Heart right ventricle (tissue), 16 donors: ENCODE results near the gene MTX1. TPM values are rescaled to one million over a fixed set of nuclear protein-coding genes. Genes with fewer than 3 reads are reported as not detected.
A peak's percentile ranks its signal among the peaks of the same experiment; 100 is the strongest.

Experiments used
- ATAC-seq, 8 donors: fragments of 200-7000 bp; cut with Tn5 transposase; one replicate each; pipeline ENCODE4 v1.9.1; 2020; ENCODE audit warnings: mild to moderate bottlenecking in 8 of 8, moderate library complexity in 8 of 8, moderate number of reproducible peaks in 1 of 8
- DNase-seq, 2 donors: peaks; one replicate each; pipeline ENCODE4 v3.0.0-alpha.2; 2020
- H3K27ac ChIP-seq, 10 donors: fragments of 200-600 bp; sonication (generic) in 2 of 10; one replicate each; pipeline versions ENCODE4 v1.5.0 to v1.8.0; 2020 to 2022; ENCODE audit warnings: mild to moderate bottlenecking in 3 of 10
- H3K27me3 ChIP-seq, 7 donors: fragments of 200-600 bp; one replicate each; pipeline ENCODE4 v1.8.0; 2021 to 2022; ENCODE audit warnings: mild to moderate bottlenecking in 2 of 7
- H3K36me3 ChIP-seq, 9 donors: fragments of 200-600 bp; sonication (generic) in 1 of 9; one replicate each; pipeline versions ENCODE4 v1.5.0 to v1.8.0; 2020 to 2022; ENCODE audit warnings: mild to moderate bottlenecking in 2 of 9
- H3K4me1 ChIP-seq, 9 donors: fragments of 200-600 bp; sonication (generic) in 1 of 9; one replicate each; pipeline versions ENCODE4 v1.5.0 to v1.8.0; 2020 to 2022; ENCODE audit warnings: mild to moderate bottlenecking in 4 of 9
- H3K4me3 ChIP-seq, 10 donors: fragments of 200-600 bp; sonication (generic) in 2 of 10; one replicate each; pipeline versions ENCODE4 v1.5.0 to v1.8.0; 2020 to 2022; ENCODE audit warnings: mild to moderate bottlenecking in 7 of 10, moderate library complexity in 2 of 10
- H3K9me3 ChIP-seq, 11 donors: fragments of 200-600 bp in 10 of 11; sonication (generic) in 2 of 11; one replicate each; pipeline versions ENCODE4 v1.5.0 to v1.8.0; 2013 to 2022; ENCODE audit warnings: mild to moderate bottlenecking in 2 of 11, control low read depth in 1 of 11, moderate library complexity in 1 of 11
- CTCF ChIP-seq, 9 donors: fragments of 200-600 bp; sonication (generic) in 2 of 9; IDR thresholded peaks; one replicate each; pipeline versions ENCODE4 v1.5.0 to v1.8.0; 2021 to 2022; ENCODE audit warnings: antibody characterized with exemption in 9 of 9, mild to moderate bottlenecking in 5 of 9, moderate library complexity in 1 of 9
- WGBS, 2 donors: extraction: QIAGEN DNeasy Blood & Tissue Kit; methylation state at CpG; one replicate each; pipeline ENCODE4 v1.1.7; 2013; ENCODE audit warnings: inconsistent platforms in 1 of 2; 5-methylcytosine and 5-hydroxymethylcytosine counted together
- intact Hi-C, 10 donors: fragments of 100-400 bp; cut with DNase I; formaldehyde crosslinking; loops; one replicate each; pipeline versions ENCODE4 v1.11.1 to v1.14.2; 2022
- polyA plus RNA-seq, 2 donors: library from polyadenylated mRNA; stranded (reverse); fragments of 200-250 nt; gene quantifications; one replicate each; pipeline ENCODE4 v1.2.3, GENCODE V29; 2013
- total RNA-seq, 10 donors: library from RNA; stranded (reverse); fragmentation: NEBNext Ultra II Directional in 3 of 10; extraction: Animal tissue kit (Norgen Biotek cat#: 25700) in 3 of 10; gene quantifications; one replicate each; pipeline versions ENCODE4 v1.2.1 to v1.2.4, GENCODE V29; 2021 to 2023
- donor health status: Arrhythmogenic right ventricular cardiomyopathy.
- donor health status: ischemic (EF 13 %, LVEDD 7.1; RV severe dilation, severe dysfunction).
- donor health status: healthy with polysubstance abuse.
- donor health status: DM: no; HTN: yes; CAD: no.
- donor health status: DM: no; HTN: no; CAD: no.
- donor health status: ischemic (EF 25% LVEDD 6.9; RV normal size, moderate dysfunction).
- donor health status: ischemic (EF 25% LVEDD 5.7; RV mildly dilated, moderate dysfunction).
- donor health status: healthy.
- donor health status: DM: yes; HTN: yes; CAD: no.
- donor health status: Ischemic cardiomyopathy.
- donor health status: ischemic (EF 35%, LVEDD 5.7; RV mildly dilated, moderate dysfunction).
- donor health status: nonischemic (EF 11% LVEDD 7.7; RV severe dilation, severe dysfunction).
- donor health status: DM: yes; HTN: yes; CAD: no.
- donor health status: PGD.
- donor health status: ischemic (EF 29% LVEDD 5.4; RV normal size, mild dysfunction).
- donor health status: nonischemic (EF 23%, LVEDD 6.1; RV moderate dilation, normal function).

The MTX1 gene
- total and polyA plus RNA-seq, 12 donors: 13.1 to 49.7 (median 18.0) TPM

- peak overlapping the region in 9 of 10 donors; percentile 64 to 99 (median 92) for H3K4me3 ChIP-seq
- H3K27me3 ChIP-seq: no peaks in the 10 kb centered on the region
- peak overlapping the region; percentile 90 to 100 (median 98) for H3K27ac ChIP-seq
- no peak for TF ChIP-seq CTCF (IDR thresholded peaks at IDR 0.05)
- 75 to 76% methylated on average over 20 of the region's 20 CpGs for WGBS, 2 donors
- ATAC-seq: peak in 5 of 8 donors; percentile 1 to 8 (median 1)
- no peaks in the 10 kb centered on the region for H3K9me3 ChIP-seq
- no peak for DNase-seq
- peaks cover 8 to 45% (median 32%) of the 10 kb centered on the region in 9 donors for H3K4me1 ChIP-seq
- H3K36me3 ChIP-seq: peaks cover 0 to 42% (median 19%) of the 10 kb centered on the region in 9 donors
- intact Hi-C loops: loop anchor here in 1 of 10 donors (10.0 kb wide), 1 partner anchor 339 kb away; no protein-coding TSS in a partner anchor
Observed at GRCh38 chr1:155256058-155256852, 47.8 kb downstream of the MTX1 start.

GRCh38 chr1:155260276-155260675 is 51.8 kb downstream of the MTX1 start:
- WGBS, 2 donors: 91 to 95% methylated on average over 5 of the region's 5 CpGs
- H3K4me3 ChIP-seq: no peak overlapping the region
- H3K4me1 ChIP-seq: peaks cover 3 to 37% (median 27%) of the 10 kb centered on the region in 9 donors
- H3K27me3 ChIP-seq: no peaks in the 10 kb centered on the region
- DNase-seq: no peak
- TF ChIP-seq CTCF (IDR thresholded peaks at IDR 0.05): no peak
- ATAC-seq: no peak
- H3K36me3 ChIP-seq: peaks cover 0 to 68% (median 39%) of the 10 kb centered on the region in 9 donors
- intact Hi-C loops: no loop called here
- H3K27ac ChIP-seq: no peak overlapping the region
- H3K9me3 ChIP-seq: no peaks in the 10 kb centered on the region

GRCh38 chr1:155261493-155261851 is 53.0 kb downstream of the MTX1 start:
- intact Hi-C loops: no loop called here
- peak overlapping the region; percentile 47 to 96 (median 83) for H3K4me3 ChIP-seq
- DNase-seq: no peak
- peaks cover 0 to 79% (median 49%) of the 10 kb centered on the region in 9 donors for H3K36me3 ChIP-seq
- peak in 1 of 8 donors; percentile 34 for ATAC-seq
- WGBS, 2 donors: 0 to 1% methylated on average over 9 of the region's 9 CpGs
- TF ChIP-seq CTCF (IDR thresholded peaks at IDR 0.05): no peak
- H3K27ac ChIP-seq: peak overlapping the region; percentile 38 to 93 (median 88)
- H3K27me3 ChIP-seq: no peaks in the 10 kb centered on the region
- no peaks in the 10 kb centered on the region for H3K9me3 ChIP-seq
- peaks cover 3 to 28% (median 21%) of the 10 kb centered on the region in 9 donors for H3K4me1 ChIP-seq

GRCh38 chr1:155261852-155262673 is 53.6 kb downstream of the MTX1 start, which contains the start of gene SCAMP3:
Gene SCAMP3 (minus strand): TSS chr1:155262360. CDS start chr1:155262151, 209 bp downstream.
- peak; percentile 90 to 97 for DNase-seq
- Histone ChIP-seq H3K27ac (peak within 1 kb of the TSS; percentile 38 to 93 (median 88)), H3K27me3 (no peaks in the 10 kb centered on the region), H3K9me3 (no peaks in the 10 kb centered on the region), H3K4me1 (peaks cover 3 to 32% (median 21%) of the 10 kb centered on the region in 9 donors), H3K36me3 (peaks cover 0 to 80% (median 55%) of the 10 kb centered on the region in 9 donors), H3K4me3 (peak within 1 kb of the TSS; percentile 47 to 96 (median 83))
- peak; percentile 96 to 99 (median 98) for ATAC-seq
- 0 to 1% methylated on average over 47 of the region's 47 CpGs for WGBS, 2 donors
- intact Hi-C loops: no loop called here
- TF ChIP-seq CTCF (IDR thresholded peaks at IDR 0.05): peak in 1 of 9 donors; percentile 6
